Activated naive CD4-positive, alpha-beta T cell treated with anti-CD3 and anti-CD28 coated beads, Interleukin-2, amount 50 U/mL, for 24 hours (primary cell): ENCODE measurements around the gene SLC11A2.
A peak's percentile ranks its signal among the peaks of the same experiment; 100 is the strongest.

Experiments used
- H3K27ac Mint-ChIP-seq: one replicate; pipeline ENCODE4 v1.8.0; 2021; ENCODE audit warnings: mild to moderate bottlenecking, mixed read lengths
- H3K27me3 Mint-ChIP-seq: one replicate; pipeline ENCODE4 v1.8.0; 2021; ENCODE audit warnings: mixed read lengths
- H3K36me3 Mint-ChIP-seq: one replicate; pipeline ENCODE4 v1.8.0; 2021; ENCODE audit warnings: mixed read lengths
- H3K4me1 Mint-ChIP-seq: one replicate; pipeline ENCODE4 v1.8.0; 2021; ENCODE audit warnings: mixed read lengths
- H3K4me3 Mint-ChIP-seq: one replicate; pipeline ENCODE4 v1.8.0; 2021; ENCODE audit warnings: mild to moderate bottlenecking, mixed read lengths
- H3K9me3 Mint-ChIP-seq: one replicate; pipeline ENCODE4 v1.8.0; 2021; ENCODE audit warnings: mixed read lengths

The SLC11A2 gene

DNA sequence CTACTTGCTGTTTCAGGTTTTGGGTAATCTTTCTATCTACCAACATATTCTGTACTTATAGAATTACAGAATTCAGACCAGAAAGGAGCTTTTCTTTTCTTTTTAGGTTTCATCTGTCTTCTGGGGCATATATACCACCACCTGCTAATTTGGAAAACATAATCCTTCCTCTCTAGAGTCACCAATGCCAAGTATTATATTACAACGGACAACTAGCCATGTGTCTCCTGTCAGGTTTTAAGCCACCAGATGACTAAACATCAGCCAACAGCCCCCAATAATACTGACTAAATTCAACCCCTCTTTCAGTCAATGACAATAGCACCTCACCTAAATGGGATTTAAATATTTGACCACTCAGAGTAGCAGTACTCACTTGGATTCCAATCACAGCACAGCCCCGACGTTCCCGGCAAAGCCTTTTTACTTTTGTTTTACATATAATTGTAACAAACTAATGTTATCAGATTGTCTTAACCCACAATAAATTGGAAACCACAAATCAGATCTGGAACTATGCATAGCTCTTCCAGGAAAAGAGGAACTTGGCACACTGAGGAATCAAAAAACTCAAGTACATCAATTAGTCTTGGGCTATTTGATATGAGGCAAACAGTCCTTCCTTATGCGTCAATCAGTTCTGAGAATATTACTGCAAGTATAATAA lies 13.5 kb downstream of the SLC11A2 start:
- peaks cover 54% of the 10 kb centered on the region for H3K4me1 Mint-ChIP-seq
- H3K4me3 Mint-ChIP-seq, result no peak overlapping the region
- H3K36me3 Mint-ChIP-seq, result peaks cover 4% of the 10 kb centered on the region
- H3K27ac Mint-ChIP-seq, result peak overlapping the region; percentile 63
- no peaks in the 10 kb centered on the region for H3K27me3 Mint-ChIP-seq
- H3K9me3 Mint-ChIP-seq, result no peaks in the 10 kb centered on the region

DNA sequence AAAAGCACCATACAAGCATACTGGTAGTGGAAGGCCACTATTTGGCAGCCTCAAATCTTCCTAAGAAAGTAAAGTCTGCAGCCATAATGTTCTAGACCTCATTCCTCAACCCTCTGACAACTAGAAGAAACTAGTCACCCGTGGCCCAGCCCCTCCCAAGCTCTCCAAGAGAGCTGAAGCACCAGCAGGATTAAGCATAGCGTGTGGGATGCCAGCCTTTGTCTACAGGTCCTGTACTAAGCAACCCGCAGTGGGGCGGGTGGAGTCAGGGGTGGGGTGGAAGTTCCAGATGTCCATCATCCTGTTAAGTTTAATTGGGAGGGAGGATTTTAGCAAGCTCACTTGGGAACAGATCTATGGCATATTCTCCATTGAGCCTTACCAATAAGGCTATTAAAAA lies 14.2 kb downstream of the SLC11A2 start:
- Mint-ChIP-seq H3K27ac (peak overlapping the region; percentile 53), H3K4me3 (no peak overlapping the region), H3K36me3 (peaks cover 4% of the 10 kb centered on the region), H3K9me3 (no peaks in the 10 kb centered on the region), H3K27me3 (no peaks in the 10 kb centered on the region), H3K4me1 (peaks cover 47% of the 10 kb centered on the region)

DNA sequence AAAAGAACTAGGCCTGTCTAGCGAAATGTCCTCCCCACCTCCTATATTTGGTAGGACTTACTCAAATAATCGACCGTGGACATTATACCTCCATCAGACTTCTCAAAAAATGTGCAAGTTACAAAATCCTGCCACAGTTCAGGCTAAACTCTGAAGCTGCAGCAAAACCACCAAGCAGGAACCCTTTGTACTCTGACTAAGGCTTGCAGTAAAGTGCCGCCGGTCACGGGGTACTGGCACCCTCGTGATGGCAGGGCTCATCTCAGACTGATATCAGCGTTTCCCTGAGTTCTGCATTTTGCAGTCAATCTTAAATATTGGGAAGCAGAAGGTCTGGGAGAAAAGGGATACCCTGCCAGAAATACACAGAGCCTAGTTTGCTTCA lies 17.1 kb downstream of the SLC11A2 start:
- peaks cover 47% of the 10 kb centered on the region for H3K4me1 Mint-ChIP-seq
- no peaks in the 10 kb centered on the region for H3K27me3 Mint-ChIP-seq
- peak overlapping the region; percentile 95 for H3K27ac Mint-ChIP-seq
- peak overlapping the region; percentile 77 for H3K4me3 Mint-ChIP-seq
- no peaks in the 10 kb centered on the region for H3K9me3 Mint-ChIP-seq
- H3K36me3 Mint-ChIP-seq, result peaks cover 7% of the 10 kb centered on the region

DNA sequence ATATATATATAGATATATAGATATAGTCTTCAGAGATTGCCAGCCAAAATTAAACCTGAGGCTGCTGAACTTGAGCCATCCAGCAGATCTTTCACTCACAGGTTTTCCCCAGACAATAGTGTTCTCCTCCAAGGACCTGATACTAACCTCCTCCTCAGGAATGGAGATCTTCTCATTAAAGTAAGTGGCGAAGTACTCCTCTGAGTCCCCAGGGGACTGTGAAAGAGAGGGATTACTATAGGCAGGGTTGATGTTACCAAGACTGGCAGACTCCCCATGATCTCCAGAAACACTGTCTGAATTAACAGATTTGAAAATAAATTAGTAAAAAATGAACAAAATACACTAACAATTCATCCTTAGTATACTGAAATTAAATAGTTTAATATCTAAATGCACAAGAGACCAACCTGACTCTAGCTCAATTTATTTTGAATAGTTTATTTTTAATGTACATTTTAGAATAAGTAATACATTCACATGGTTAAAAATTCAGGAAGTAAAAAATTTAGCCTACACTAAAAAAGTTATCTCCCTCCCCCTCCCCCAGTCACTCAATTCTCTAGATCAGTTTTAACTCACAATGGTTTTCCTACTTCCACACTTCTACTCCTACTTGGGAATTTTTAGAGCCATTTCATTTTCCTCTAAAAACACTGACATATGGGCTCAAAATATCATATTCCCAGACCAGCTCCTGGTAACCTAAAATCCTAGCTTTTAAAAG lies 17.7 kb downstream of the SLC11A2 start:
- H3K27me3 Mint-ChIP-seq, result no peaks in the 10 kb centered on the region
- peak overlapping the region; percentile 95 for H3K27ac Mint-ChIP-seq
- H3K4me1 Mint-ChIP-seq, result peaks cover 46% of the 10 kb centered on the region
- no peaks in the 10 kb centered on the region for H3K9me3 Mint-ChIP-seq
- H3K4me3 Mint-ChIP-seq, result peak overlapping the region; percentile 77
- peaks cover 10% of the 10 kb centered on the region for H3K36me3 Mint-ChIP-seq

DNA sequence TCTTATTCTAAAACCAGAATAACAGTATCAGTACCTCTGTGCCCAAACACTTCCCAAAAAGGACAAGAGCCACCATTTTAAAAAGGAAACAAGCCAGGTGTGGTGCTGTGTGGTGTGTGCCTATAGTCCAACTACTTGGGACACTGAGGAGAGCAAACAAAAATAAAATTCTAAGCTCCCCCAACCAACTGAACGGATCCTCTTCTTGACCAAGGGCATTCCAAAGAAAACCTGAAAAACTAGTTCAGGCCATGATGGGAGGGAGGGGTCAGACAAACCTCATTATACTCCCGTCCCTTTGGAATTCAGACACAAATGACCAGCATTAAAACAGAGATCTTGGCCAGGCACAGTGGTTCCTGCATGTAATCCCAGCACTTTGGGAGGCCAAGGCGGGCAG lies 20.5 kb downstream of the SLC11A2 start:
- Mint-ChIP-seq H3K27ac (peak overlapping the region; percentile 53), H3K9me3 (no peaks in the 10 kb centered on the region), H3K27me3 (no peaks in the 10 kb centered on the region), H3K4me3 (no peak overlapping the region), H3K36me3 (peaks cover 10% of the 10 kb centered on the region), H3K4me1 (peaks cover 23% of the 10 kb centered on the region)

DNA sequence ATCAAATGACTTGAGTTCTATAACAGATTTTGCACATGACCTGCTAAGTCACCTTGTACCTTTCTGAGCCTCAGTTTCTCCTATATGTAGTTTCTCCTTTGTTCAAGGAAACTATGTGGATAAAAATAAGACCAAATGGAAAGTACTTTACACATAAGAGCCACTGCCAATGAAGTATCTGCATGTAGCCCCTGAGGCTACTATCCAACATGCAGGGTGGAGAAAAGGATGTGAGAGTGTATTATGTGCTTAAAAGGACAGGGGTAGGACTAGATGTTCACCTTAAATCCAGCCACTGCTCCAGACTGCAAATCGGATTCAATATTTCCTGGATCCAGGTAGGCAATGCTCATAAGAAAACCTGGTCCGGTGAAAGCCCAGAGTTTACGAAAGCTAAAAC lies 21.2 kb downstream of the SLC11A2 start:
- no peaks in the 10 kb centered on the region for H3K9me3 Mint-ChIP-seq
- H3K36me3 Mint-ChIP-seq, result peaks cover 16% of the 10 kb centered on the region
- no peaks in the 10 kb centered on the region for H3K27me3 Mint-ChIP-seq
- H3K27ac Mint-ChIP-seq, result peak overlapping the region; percentile 35
- H3K4me3 Mint-ChIP-seq, result no peak overlapping the region
- H3K4me1 Mint-ChIP-seq, result peaks cover 26% of the 10 kb centered on the region

DNA sequence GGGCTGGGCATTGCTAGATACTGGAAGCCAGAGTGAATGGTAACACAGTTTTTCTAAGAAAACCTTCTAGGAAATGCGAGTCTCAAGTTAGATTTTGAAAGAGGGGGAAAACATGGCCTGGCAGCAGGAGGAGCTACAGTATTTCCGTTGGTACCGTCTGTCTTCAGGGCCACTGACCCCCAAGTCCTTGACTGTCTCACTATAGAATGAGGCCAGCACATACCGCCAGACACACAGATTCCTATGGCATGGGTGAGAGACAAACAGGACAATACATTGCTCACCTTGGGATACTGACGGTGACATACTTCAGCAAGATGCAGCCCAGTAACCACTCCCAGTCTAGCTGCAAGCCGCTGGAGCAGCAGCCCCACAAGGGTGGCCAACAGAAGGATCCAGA lies 21.7 kb downstream of the SLC11A2 start:
- H3K27me3 Mint-ChIP-seq, result no peaks in the 10 kb centered on the region
- H3K4me1 Mint-ChIP-seq, result peaks cover 23% of the 10 kb centered on the region
- H3K9me3 Mint-ChIP-seq, result no peaks in the 10 kb centered on the region
- peaks cover 16% of the 10 kb centered on the region for H3K36me3 Mint-ChIP-seq
- peak overlapping the region; percentile 14 for H3K27ac Mint-ChIP-seq
- H3K4me3 Mint-ChIP-seq, result no peak overlapping the region

DNA sequence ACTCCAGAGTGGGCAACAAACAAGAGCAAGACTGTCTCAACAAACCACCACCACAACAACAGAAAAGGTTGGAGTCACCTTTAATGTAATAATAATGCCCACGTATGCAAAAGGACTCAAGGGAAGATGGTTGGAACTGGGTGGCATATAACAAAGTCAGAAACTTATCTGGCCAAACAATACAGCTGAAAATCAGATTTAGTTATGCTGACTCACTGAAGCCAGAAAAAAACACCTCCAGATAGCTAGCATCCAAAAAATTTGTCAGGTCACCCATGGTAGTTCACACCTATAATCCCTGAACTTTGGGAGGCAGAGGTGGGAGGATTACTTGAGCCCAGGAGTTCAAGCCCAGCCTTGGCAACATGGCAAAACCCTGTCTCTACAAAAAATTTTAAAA lies 24.4 kb downstream of the SLC11A2 start:
- Mint-ChIP-seq H3K36me3 (peaks cover 19% of the 10 kb centered on the region), H3K4me1 (peaks cover 20% of the 10 kb centered on the region), H3K27ac (no peak overlapping the region), H3K9me3 (no peaks in the 10 kb centered on the region), H3K27me3 (no peaks in the 10 kb centered on the region), H3K4me3 (no peak overlapping the region)

DNA sequence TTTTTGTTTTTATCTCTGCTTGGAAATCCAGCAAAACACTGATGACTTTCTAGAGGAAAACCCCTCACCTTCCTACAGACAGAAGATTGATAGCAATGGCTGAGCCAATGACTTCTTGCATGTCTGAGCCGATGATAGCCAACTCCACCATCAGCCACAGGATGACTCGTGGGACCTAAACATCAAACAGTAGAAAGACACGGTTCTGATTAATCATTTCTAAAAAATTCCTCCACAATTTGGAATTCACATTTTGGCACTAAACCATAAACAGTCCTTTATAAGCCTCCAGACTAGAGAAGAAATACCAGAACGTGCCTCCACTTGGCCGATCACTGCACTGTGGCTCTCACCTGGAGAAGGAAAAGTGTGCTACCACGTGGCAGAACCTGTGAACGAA lies 25.9 kb downstream of the SLC11A2 start:
- no peaks in the 10 kb centered on the region for H3K9me3 Mint-ChIP-seq
- H3K4me3 Mint-ChIP-seq, result peak overlapping the region; percentile 23
- no peaks in the 10 kb centered on the region for H3K27me3 Mint-ChIP-seq
- peaks cover 20% of the 10 kb centered on the region for H3K4me1 Mint-ChIP-seq
- peak overlapping the region; percentile 47 for H3K27ac Mint-ChIP-seq
- H3K36me3 Mint-ChIP-seq, result peaks cover 19% of the 10 kb centered on the region

DNA sequence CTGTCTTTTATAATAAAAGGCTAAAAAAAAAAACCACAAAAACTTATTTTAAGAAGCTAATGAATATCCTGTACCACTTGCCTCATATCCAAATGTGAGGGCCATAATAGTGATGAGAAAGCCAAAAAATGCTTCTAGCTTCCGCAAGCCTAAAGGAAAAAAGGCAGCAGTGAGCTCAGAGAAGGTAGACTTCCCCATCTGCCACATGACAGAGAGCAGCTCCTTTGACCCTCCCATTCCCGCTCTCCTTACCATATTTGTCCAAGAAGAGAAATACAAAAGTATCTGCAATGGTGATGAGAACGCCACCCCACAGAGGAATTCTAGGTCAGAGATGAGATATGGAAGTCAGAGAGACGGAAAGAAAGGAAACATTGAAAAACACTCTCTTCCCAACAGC lies 27.1 kb downstream of the SLC11A2 start:
- H3K27me3 Mint-ChIP-seq, result no peaks in the 10 kb centered on the region
- peaks cover 20% of the 10 kb centered on the region for H3K4me1 Mint-ChIP-seq
- H3K27ac Mint-ChIP-seq, result peak overlapping the region; percentile 25
- peak overlapping the region; percentile 11 for H3K4me3 Mint-ChIP-seq
- H3K36me3 Mint-ChIP-seq, result peaks cover 20% of the 10 kb centered on the region
- no peaks in the 10 kb centered on the region for H3K9me3 Mint-ChIP-seq

DNA sequence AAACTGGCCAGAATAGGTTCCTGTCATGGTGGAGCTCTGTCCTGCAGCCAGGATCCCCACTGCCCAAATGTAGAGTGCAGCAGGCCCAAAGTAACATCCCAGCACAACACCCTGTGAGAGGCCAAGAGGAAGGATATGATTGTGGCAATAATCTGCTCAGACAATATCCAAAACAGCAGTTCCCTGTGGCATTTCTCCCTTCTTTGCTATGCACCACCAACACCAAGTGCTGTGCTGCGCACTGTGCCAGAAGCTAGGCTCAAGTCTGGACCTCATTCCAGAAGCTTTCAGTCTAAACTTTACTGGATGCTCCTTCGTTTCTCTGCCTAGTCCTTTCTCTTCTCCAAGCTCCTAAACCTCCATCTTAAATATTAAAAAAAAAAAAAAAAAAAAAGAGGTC lies 33.4 kb downstream of the SLC11A2 start:
- H3K9me3 Mint-ChIP-seq, result no peaks in the 10 kb centered on the region
- no peaks in the 10 kb centered on the region for H3K27me3 Mint-ChIP-seq
- H3K27ac Mint-ChIP-seq, result no peak overlapping the region
- H3K4me3 Mint-ChIP-seq, result no peak overlapping the region
- peaks cover 10% of the 10 kb centered on the region for H3K4me1 Mint-ChIP-seq
- peaks cover 23% of the 10 kb centered on the region for H3K36me3 Mint-ChIP-seq

DNA sequence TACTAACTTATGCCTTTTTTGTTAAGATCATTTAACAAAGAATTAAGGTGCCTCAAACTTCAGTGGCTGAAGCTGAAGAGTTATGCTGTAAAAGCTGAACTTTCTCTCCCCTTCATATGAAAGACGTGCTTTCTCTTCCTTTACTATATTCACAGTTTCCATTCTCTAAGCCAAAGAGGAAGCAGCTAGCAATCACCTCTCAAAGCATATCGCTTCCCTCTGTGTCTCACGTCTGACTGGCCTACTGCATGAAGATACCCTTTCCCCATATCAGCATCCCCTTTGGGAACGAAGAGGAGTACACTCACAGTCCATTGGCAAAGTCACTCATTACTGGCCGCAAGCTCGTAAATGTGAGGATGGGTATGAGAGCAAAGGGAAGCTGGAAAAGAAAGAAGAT lies 34.9 kb downstream of the SLC11A2 start:
- Mint-ChIP-seq H3K4me1 (peaks cover 23% of the 10 kb centered on the region), H3K36me3 (peaks cover 23% of the 10 kb centered on the region), H3K27me3 (no peaks in the 10 kb centered on the region), H3K27ac (no peak overlapping the region), H3K4me3 (no peak overlapping the region), H3K9me3 (no peaks in the 10 kb centered on the region)

DNA sequence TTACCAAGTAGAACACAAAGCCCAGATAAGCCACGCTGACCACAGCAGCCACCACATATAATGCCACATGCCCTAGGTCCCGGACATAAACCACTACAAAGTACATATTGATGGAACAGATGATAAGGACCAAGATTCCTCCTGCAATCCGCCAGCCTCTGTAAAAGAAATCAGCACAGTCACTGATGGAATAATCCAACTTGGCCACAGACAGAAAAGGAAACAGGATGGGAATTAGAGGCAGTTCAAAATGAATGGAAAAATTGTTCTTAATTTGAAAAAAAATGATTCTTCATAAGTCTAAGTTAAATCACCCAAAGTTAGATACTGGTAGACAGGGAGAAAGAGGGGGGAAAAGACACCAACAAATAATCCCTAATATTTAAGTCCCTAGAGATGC lies 35.4 kb downstream of the SLC11A2 start:
- Mint-ChIP-seq H3K9me3 (no peaks in the 10 kb centered on the region), H3K27ac (peak overlapping the region; percentile 57), H3K4me3 (no peak overlapping the region), H3K27me3 (no peaks in the 10 kb centered on the region), H3K4me1 (peaks cover 28% of the 10 kb centered on the region), H3K36me3 (peaks cover 23% of the 10 kb centered on the region)

DNA sequence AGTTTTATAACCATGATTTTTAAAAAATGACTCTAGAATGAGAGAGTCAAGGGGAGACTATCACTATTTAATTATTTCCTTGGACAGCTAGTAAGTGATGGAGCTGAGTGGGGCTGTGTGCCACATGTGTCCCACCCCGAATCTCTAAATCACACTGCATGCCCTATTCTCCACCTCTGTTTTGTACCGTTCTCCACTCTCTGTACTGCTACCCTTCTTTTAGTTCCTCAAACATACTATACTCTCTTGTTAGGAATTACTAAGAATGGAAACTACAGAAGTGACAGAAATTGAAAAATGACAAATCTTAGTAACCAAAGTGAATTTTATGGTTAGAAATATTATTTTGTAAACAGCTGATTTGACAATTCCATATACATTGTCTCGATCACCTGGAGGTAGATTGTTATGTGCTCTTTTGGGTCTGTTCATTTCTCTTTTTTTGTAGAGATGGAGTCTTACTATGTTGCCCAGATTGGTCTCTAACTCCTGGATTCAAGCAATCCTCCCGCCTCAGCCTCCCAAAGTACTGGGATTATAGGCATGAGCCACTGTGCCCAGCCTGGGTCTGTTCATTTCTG lies 35.9 kb downstream of the SLC11A2 start:
- Mint-ChIP-seq H3K36me3 (peaks cover 23% of the 10 kb centered on the region), H3K27me3 (no peaks in the 10 kb centered on the region), H3K4me3 (no peak overlapping the region), H3K9me3 (no peaks in the 10 kb centered on the region), H3K27ac (peak overlapping the region; percentile 57), H3K4me1 (peaks cover 34% of the 10 kb centered on the region)

DNA sequence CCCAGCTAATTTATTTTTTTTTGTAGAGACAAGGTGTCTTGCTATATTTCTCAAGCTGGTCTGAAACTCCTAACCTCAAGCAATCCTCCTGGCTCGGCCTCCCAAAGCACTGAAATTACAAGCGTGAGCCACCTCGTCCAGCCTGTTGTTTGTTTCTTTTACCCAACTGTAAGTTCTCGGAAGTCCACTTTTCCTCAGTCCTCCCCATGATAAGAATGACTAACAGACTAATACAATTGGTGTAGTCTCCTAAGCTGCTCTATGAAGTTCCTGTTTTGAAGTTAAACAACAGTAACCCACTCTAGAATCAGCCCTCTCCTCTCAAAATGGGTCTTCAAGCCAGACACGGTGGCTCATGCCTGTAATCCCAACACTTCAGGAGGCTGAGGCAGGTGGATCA lies 37.3 kb downstream of the SLC11A2 start:
- Mint-ChIP-seq H3K27ac (peak overlapping the region; percentile 59), H3K4me1 (peaks cover 45% of the 10 kb centered on the region), H3K36me3 (peaks cover 19% of the 10 kb centered on the region), H3K9me3 (no peaks in the 10 kb centered on the region), H3K27me3 (no peaks in the 10 kb centered on the region), H3K4me3 (no peak overlapping the region)

DNA sequence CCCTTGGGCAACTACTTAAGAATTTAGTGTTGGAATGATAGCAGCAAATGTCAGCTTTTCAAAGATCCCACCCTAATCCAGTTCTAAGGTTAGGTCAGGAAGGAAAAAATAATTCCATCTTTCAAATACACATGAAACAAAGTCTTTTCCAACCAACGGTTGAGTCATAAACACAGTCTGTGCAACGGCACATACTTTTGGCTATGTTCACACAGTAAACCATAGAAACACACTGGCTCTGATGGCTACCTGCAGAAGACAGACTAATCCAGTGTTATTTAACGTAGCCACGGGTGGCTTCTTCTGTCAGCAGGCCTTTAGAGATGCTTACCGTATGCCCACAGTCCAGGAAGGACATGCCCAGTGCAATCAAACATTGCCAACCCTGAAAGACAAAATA lies 38.1 kb downstream of the SLC11A2 start:
- no peaks in the 10 kb centered on the region for H3K9me3 Mint-ChIP-seq
- peaks cover 19% of the 10 kb centered on the region for H3K36me3 Mint-ChIP-seq
- peak overlapping the region; percentile 30 for H3K27ac Mint-ChIP-seq

More for the DNA sequence above, 38.1 kb downstream of the SLC11A2 start:
- Mint-ChIP-seq H3K4me1 (peaks cover 45% of the 10 kb centered on the region), H3K4me3 (no peak overlapping the region), H3K27me3 (no peaks in the 10 kb centered on the region)
